NCI-H2081 (cell line): ENCODE results near the gene FAM72D.
"Not testable (repeated sequence)": the region's sequence is repeated elsewhere in the genome, so short reads cannot be mapped to it uniquely, and the experiment has no call there.

Source experiments
- DNase-seq, 2 experiments: peaks; one replicate each; lab custom pipeline; 2025; lab: John Stamatoyannopoulos, UW

FAM72D gene

DNA sequence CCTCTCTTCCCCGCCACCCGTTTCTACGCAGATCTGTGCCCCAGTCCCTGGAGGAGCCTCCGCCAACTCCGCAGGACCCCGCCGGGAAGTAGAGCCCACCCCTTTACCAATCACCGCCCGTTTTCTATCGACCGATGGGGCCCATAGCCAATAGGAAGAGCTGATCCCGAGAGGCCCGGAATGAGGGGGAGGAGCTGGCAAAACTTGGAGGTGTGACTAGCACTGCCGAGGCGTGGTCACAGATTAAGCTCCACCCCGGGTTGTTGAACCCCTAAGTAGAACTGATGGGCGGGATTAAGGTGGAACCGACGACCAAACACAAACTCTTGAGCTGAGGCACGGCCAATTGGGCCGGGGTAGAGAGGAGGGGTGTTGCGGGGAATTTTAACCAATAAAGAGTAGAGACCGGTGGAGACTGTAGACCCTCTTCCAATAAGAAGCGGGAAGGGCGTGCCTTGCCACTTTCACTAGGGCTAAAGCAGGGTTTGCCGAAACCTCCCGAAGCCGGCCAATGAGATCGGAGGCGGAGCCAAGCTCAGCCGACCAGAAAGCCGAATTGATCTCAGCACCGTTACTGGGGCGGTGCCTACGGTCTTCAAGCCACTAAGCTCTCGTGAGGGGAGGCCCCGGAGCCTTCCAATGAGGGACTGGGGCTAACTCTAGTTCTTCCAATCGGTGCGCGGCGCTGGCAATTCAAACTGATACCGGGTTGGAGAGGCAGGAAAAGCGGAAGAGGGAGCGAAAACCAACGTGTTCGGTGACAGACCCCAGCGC, at the start of gene FAM72D, which contains the start of gene SRGAP2B:
TSS of gene FAM72D (plus strand) at position 691 of the 774 bp plus-strand sequence. CDS start 874 bp downstream, outside the sequence.
TSS of gene SRGAP2B (minus strand) at position 45 of the 774 bp plus-strand sequence. CDS start 2,427 bp downstream, outside the sequence.
- DNase-seq, result not testable (repeated sequence)

GRCh38 chr1:145047553-145047952, 48.2 kb upstream of the FAM72D start:
- not testable (repeated sequence) for DNase-seq

GRCh38 chr1:145048181-145048856, 47.5 kb upstream of the FAM72D start:
- not testable (repeated sequence) for DNase-seq

DNA sequence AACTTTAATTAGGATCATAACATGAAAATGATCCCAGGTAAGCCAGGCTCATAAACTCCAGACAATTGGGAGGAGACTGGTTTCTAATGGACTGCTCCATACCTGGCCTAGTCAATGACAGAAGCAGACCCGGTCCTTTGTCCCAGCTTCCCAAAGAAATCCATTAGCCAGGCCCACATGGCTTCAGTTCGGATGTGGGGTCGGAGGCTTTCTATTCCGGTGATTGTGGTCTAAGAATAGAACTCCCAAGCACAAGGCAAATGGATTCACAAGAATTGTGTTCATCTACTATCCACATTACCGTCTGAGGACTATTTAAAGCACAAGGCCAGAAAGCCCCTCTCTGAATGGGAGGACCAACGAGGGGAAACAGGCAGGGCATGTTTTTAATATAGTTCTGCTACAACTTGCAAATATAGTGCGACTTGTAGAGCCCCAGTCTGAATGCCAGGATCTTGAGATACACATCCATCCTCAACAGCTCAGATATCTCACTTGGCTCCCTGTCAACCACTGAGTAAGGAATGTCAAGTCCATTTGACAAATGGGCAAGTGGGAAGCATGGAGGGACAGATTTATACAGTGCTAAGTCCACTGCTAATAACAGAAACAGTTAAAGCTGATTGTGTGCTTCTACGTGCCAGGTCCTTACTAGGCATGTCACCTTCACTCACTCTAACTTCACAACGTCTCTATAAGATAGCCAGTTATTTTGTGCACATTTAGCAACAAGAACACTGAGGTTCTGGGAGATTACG, 43.6 kb upstream of the FAM72D start:
- not testable (repeated sequence) for DNase-seq

DNA sequence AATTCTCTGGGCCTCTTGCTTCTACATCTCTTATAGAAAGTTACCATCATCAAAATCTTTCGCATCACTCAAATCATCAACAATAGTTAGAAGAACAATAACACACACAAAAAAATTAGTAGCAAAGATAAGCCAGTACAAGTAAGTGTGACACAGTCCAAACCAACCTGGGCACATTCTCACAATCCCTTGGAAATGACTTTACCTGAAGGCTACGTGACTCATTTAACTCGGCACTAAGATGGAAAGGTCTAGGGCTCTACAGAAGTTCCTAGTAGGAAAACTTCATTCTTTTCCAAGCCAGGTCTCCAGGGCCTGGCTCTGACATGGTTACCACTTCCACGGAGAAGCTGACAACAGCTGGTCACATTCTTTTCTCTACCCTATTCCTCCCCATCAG, 42.3 kb upstream of the FAM72D start:
- DNase-seq, result not testable (repeated sequence)

DNA sequence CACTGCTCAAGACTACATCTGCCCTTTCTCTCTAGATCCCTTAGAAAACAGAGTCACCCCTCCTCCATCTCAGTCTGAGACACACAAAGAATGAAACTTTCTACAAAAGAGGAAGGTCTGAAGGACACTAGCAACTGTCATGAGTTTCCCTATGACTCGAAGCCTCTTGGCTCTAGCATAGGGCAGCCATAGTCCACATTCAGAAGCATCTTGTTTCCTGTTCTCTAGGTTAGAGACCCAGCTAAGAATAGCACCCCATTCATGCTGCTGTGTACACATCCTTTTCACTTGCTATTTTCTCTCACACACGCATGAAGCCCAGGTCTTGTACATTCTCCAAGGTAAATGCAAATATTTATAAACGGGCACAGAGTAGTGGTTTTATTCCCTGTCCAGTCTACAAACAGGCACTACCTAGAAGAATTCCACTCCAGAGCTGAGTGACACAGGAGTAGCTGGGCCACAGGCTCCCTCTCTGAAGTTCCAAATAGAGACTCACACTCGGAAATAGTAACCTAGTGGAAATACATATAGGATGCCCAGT, 40.5 kb upstream of the FAM72D start:
- DNase-seq, result not testable (repeated sequence)

GRCh38 chr1:145058184-145058583, 37.6 kb upstream of the FAM72D start:
- not testable (repeated sequence) for DNase-seq

- not testable (repeated sequence) for DNase-seq
These were observed 32.5 kb upstream of the FAM72D start for GRCh38 chr1:145063285-145063684.

DNA sequence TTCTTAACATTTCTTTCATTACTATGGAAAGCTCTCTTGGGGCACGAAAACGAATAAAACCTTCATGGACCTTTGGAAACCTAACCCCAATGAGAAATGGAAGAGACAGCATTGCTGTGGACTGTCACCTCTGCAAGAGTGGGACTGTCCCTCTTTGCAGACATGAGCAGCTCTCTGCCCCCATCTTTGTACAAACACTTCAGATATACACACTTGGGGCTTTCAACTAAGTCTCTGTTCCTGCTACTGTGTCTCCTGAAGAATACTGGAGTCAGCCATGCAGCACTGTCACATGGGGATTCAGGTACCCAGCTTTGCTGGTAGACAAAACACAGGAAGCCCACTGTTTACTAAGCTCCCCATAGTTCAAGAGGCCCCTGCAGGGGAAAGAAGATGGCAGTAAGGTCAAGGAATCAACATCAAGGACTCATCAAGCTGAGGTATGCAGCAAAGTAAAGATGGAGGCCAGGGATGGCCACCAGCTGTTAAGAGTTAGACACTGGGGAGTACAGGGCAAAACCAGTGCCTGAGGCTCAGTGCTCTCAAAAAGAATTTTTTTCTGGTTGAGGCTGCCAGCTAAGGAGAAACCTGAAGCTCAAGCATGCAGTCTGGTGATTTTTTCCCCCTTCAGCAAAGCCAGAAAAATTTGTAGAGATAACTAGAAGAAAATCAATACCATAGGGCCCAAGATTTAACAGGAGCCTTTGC, 31.7 kb upstream of the FAM72D start:
- not testable (repeated sequence) for DNase-seq

DNA sequence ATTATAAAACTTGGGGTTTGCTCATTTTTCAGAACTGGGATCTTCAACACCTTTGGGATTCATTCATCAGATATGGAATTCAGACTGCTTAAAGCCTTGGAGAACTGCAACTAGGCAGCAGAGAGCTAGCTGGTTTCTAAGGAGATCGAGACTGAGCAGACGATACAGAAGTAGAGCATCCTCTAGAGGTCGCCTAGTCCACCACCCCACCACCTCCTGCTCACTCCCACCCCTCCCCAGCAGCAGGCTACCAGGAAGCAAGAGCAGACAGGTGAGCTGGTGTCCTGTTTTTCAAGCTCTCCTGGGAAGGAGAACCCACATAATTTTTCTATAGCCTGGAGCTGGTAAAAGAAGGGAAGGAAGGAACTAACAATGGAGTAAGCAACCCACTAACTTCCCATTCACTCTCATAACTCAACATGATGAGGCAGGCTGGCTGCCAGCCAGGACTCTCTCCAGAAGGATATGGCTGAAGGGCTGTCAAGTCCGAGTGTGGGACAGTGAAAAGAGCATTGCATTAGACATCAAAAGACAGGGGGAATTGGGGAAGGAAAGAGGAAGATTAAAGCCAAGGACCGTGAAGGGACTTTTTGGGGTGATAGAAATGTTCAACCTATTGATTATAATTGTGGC, 30.5 kb upstream of the FAM72D start:
- DNase-seq, result not testable (repeated sequence)

DNA sequence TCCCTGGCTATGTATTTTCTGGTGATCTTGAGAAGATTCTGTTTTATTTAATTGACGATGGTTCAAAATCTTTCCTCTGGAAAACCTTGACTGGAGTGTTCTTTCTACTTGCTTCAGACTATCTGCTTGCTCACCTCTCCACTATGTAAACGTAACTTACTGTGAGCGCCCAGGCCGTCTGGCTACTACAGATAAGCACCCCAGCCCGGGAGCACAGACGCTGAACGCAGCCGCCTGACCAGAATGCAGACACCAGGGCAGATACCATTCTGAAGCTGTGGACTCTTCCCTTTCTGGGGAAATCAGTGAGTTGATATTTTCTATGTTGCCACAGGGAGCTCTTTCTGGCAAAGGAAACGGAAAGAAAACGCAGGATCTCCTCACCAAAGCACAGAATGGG, 29.3 kb upstream of the FAM72D start:
- DNase-seq, result not testable (repeated sequence)

DNA sequence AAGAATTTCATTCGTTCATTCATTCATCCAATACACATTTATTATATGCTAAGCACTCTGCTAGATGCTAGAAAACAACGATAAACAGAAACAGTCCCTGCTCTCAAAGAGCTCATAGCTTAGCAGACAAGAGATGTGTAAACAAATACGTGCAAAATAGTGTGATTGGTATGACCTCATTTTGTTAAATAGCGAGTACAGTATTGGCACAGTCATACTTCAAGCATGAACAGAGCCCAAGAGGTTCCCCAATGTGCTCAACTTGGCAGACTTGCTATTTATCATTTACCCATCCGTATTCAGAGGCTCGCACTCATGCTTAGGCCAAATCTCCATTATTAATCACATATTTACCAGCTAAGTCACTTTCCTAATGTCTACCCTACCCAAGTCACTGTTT, 24.2 kb upstream of the FAM72D start:
- not testable (repeated sequence) for DNase-seq

- DNase-seq, result not testable (repeated sequence)
These were observed 21.7 kb upstream of the FAM72D start for GRCh38 chr1:145074021-145074559.

- DNase-seq, result not testable (repeated sequence)
These were observed 18.9 kb upstream of the FAM72D start for GRCh38 chr1:145076877-145077276.

DNA sequence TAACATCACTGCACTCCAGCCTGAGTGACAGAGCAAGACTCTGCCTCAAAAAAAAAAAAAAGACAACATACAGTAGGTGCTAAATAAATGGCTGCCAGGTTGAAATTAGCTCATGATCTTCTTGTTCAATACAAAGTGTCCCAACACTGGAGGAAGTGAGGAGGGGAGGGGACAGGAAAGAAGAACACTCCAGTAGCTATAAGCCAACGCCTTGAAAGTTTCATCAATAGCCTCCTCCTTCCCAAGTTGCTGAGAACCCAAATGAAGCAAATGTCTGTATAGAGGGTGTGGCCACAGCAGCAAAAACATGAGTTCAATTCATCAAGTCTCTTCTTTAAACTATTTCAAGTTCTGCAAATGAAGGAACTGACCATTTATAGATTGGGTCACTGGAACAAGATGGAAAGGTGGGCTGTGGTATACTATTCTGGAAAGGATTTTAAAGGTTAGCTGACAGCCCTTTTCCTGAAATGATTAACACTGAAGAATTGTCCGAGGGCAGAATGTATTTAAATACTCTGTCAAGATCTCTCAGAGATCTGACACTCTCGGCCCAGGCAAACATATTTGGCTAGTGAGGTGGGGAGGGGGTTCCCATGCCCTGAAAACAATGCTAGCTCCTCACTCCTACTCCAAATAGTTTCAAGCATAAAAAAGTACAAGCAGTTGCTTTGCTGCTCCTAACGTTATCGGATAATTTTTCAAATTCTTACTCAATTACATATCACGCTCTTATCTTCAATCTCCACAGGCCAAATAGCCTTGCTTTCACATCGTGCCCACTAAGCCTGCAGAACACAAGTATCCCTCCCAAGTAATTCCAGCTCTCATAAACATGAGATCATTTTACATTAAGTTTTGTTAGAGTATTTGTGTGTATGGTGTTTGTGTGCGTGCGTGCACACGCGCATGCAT, 17.6 kb upstream of the FAM72D start:
- not testable (repeated sequence) for DNase-seq

GRCh38 chr1:145078787-145079370, 16.9 kb upstream of the FAM72D start:
- DNase-seq, result not testable (repeated sequence)

DNA sequence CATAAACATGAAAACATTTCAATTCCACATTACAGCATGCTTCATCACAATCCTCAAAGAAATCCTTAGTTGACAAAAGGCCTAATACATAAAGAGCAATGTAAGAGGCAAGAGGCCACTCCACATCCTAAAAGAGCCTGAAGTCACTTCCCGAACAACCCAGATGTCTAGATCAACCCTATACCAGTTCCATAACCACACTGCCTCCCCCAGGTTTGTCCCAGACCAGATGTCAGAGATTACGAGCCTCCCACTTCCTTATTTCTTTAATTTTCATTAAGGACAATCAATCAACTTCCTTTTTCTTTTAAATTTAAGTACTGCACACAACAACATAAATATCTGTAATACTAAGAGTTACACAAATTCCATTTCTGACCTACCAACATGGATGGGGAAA, 16.0 kb upstream of the FAM72D start:
- not testable (repeated sequence) for DNase-seq

- not testable (repeated sequence) for DNase-seq
These were observed 15.6 kb upstream of the FAM72D start for GRCh38 chr1:145080193-145080592.
